B cell (primary cell): ENCODE results near the gene PEX11G.

Source experiments
- CTCF ChIP-seq: fragments of 200-600 bp; IDR thresholded peaks from one replicate; pipeline ENCODE4 v1.8.0; 2022; ENCODE audit warnings: antibody characterized with exemption, mild to moderate bottlenecking
- EZH2 ChIP-seq: IDR thresholded peaks from 2 replicates; pipeline ENCODE4 v1.6.1; 2012; ENCODE audit warnings: borderline replicate concordance, low read depth, mild to moderate bottlenecking, moderate library complexity, low read length; ENCODE audit not compliant: insufficient read depth, poor library complexity, severe bottlenecking

GRCh38 chr19:7505682-7506384 lies 17.0 kb upstream of the PEX11G start:
- TF ChIP-seq EZH2 (no peak), CTCF (no peak)
